ENCODE measurements around the gene LRP2.
A peak's percentile ranks its signal among the peaks of the same experiment; 100 is the strongest.
"Not testable (repeated sequence)": the region's sequence is repeated elsewhere in the genome, so short reads cannot be mapped to it uniquely, and the experiment has no call there.

The LRP2 gene

DNA sequence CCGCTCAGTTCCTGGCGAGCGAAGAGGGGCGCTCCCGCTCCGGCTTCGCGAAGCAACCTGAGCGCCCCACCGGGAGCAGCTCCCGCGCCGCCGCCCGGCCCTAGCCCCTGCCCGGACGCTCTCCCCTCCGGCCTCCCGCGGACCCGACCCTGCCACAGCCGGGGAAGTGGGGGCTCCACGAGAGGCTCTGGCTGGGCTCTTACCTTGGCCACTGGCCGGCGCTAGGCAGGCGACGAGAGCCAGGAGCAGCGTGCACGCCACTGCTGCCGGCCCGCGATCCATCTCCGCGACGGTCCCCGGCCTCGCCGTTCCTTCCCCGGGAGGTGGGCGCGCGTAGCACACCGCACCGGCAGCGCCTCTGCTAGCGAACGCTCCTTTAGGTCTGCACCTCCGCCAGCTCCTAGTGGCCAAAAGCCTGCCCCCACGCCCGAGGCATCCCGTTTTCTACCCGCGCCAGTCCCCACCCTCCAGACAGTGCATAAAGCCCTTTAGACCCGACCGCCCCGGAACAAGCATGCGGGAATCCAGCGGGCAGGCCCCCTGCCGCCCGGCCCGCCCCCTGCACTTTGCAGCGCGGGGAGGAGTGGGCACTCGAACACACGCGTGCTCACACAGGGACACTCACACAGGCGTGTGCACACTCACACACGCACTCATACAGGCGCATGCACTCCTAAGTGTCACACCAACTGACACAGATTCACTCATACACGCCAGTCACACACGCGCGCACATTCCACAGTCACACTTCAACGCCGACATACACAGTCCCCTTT, at the start of gene LRP2:
TSS of gene LRP2 (minus strand) at position 417 of the 776 bp plus-strand sequence. CDS start at position 282, 135 bp downstream.
- peaks cover 37% of the 10 kb centered on the region for H3K4me1 ChIP-seq
- peak within 1 kb of the TSS; percentile 95 for H3K4me2 ChIP-seq
- TF ChIP-seq Cebpa-rat (IDR thresholded peaks at IDR 0.05): no peak
- no peak within 1 kb of the TSS for H3K9ac ChIP-seq
- peaks cover 11% of the 10 kb centered on the region; the same call in 1 of the 2 replicates for H3K9me3 ChIP-seq
- H3K27me3 ChIP-seq: peaks cover 58% of the 10 kb centered on the region
- H3K4me3 ChIP-seq: peak within 1 kb of the TSS; percentile 66
- peaks cover 26% of the 10 kb centered on the region; the same call in 1 of the 2 replicates for H4K20me1 ChIP-seq
- no peaks in the 10 kb centered on the region for H3K36me3 ChIP-seq
- H3K27ac ChIP-seq: no peak within 1 kb of the TSS

DNA sequence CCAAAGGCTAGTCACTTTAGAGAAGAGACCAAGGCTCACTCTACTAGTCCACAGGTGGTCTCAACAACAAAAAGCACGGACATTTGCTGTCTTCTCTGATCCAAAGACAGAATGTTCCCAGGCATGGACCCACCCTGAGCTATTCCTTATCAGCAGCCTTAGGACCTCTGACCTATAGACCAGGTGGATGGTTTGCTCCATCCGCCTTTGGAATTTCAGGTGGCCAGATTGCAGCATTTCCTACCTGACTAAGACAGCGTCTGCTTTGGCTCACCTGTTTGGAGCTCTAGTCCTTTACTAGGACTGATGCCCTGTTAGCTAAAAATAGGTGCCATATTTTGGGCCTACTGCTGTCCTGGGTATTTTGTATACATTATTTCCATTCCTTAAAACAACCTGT, 44.6 kb upstream of the LRP2 start:
- no peaks in the 10 kb centered on the region for H3K27me3 ChIP-seq
- H3K4me2 ChIP-seq: no peak overlapping the region
- H3K27ac ChIP-seq: no peak overlapping the region
- H3K9ac ChIP-seq: no peak overlapping the region
- TF ChIP-seq Cebpa-rat (IDR thresholded peaks at IDR 0.05): no peak
- no peaks in the 10 kb centered on the region for H3K9me3 ChIP-seq
- no peaks in the 10 kb centered on the region for H4K20me1 ChIP-seq
- H3K4me3 ChIP-seq: no peak overlapping the region
- no peaks in the 10 kb centered on the region for H3K36me3 ChIP-seq
- no peaks in the 10 kb centered on the region for H3K4me1 ChIP-seq

DNA sequence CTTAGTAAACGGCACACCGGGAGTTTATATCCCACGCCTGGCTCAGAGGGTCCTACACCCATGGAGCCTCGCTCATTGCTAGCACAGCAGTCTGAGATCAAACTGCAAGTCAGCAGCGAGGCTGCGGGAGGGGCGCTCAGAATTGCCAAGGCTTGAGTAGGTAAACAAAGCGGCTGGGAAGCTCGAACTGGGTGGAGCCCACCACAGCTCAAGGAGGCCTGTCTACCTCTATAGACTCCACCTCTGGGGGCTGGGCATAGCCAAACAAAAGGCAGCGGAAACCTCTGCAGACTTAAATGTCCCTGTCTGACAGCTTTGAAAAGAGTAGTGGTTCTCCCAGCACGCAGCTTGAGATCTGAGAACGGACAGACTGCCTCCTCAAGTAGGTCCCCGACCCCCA, 37.2 kb upstream of the LRP2 start:
- H3K4me1 ChIP-seq, H3K36me3 ChIP-seq, H3K27me3 ChIP-seq: not testable (repeated sequence)

GRCh38 chr2:169397697-169398096, 35.4 kb upstream of the LRP2 start:
- no peaks in the 10 kb centered on the region for H3K27me3 ChIP-seq
- H3K4me3 ChIP-seq: no peak overlapping the region
- no peak overlapping the region for H3K27ac ChIP-seq
- no peaks in the 10 kb centered on the region for H3K36me3 ChIP-seq
- H3K4me1 ChIP-seq: 0 out of 2 replicates have a peak, but pooled peaks cover 9% of the 10 kb centered on the region
- H3K9me3 ChIP-seq: no peaks in the 10 kb centered on the region
- no peak overlapping the region for H3K9ac ChIP-seq
- H3K4me2 ChIP-seq: no peak overlapping the region
- H4K20me1 ChIP-seq: no peaks in the 10 kb centered on the region
- no peak for TF ChIP-seq Cebpa-rat (IDR thresholded peaks at IDR 0.05)

More for the DNA sequence above, 37.2 kb upstream of the LRP2 start:
- not testable (repeated sequence) for H3K4me3 ChIP-seq, H3K4me2 ChIP-seq, H4K20me1 ChIP-seq, H3K9ac ChIP-seq, H3K27ac ChIP-seq, H3K9me3 ChIP-seq

DNA sequence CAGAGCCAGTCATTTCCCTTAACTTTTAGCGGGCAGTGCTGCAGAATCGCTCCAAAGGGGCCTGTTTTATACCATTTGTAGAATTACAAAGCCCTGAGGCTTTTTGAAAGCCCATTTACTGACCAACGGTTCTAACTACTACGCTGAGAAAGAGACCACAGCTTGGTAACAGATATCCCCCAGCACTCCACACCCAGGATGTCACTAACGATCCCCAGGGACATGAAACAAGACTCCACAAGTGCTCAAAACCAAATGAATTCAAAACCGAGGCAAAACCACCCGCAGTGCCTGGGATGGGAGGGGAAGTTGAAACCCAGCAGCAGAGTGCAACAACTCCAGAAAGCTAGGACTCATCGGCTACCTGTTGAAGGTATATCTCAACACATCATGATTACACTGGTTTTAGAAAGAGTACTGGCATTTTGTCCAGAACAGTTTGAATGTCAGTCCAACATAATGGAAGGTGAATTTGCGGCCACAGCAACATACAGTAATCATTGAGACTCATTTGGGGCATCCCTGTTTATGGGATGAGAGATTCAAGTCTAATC, 33.6 kb upstream of the LRP2 start:
- Histone ChIP-seq H3K36me3 (no peaks in the 10 kb centered on the region), H3K27me3 (no peaks in the 10 kb centered on the region), H3K9me3 (no peaks in the 10 kb centered on the region), H3K9ac (no peak overlapping the region), H3K4me2 (no peak overlapping the region), H3K27ac (no peak overlapping the region), H3K4me3 (no peak overlapping the region), H4K20me1 (no peaks in the 10 kb centered on the region), H3K4me1 (0 out of 2 replicates have a peak, but pooled peaks cover 9% of the 10 kb centered on the region)
- TF ChIP-seq Cebpa-rat (IDR thresholded peaks at IDR 0.05): no peak

DNA sequence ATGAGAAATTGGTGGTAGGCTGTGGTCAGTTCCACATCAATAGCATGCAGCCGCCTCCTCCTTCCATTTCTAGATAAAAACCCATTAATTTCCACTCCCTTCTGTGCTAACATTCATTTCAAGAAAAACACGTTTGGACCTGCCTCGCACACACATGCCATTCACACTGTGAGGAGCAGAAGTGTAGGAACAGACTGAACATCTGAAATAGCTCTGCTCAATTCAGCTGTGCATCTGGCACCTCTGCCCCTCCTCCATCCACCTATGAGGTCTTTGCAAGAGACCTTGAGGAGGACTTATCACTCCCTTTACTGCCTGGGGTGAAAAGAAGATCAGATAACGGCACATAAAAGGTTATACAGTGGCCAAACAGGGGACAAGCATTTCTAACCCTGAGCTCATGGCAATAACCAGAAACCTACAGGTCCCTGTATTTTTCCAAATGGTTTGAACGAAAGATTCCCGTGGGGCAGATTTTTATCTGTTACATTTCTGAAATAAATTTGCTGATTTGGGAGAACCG, 30.8 kb upstream of the LRP2 start:
- no peak for TF ChIP-seq Cebpa-rat (IDR thresholded peaks at IDR 0.05)
- no peaks in the 10 kb centered on the region for H3K36me3 ChIP-seq
- no peak overlapping the region for H3K9ac ChIP-seq
- H3K9me3 ChIP-seq: no peaks in the 10 kb centered on the region
- H3K4me1 ChIP-seq: 0 out of 2 replicates have a peak, but pooled peaks cover 9% of the 10 kb centered on the region
- H3K4me3 ChIP-seq: no peak overlapping the region
- H3K27ac ChIP-seq: no peak overlapping the region
- no peaks in the 10 kb centered on the region for H4K20me1 ChIP-seq
- H3K27me3 ChIP-seq: no peaks in the 10 kb centered on the region
- peak overlapping the region; percentile 12; the same call in 1 of the 2 replicates for H3K4me2 ChIP-seq

- no peak for TF ChIP-seq Cebpa-rat (IDR thresholded peaks at IDR 0.05)
- no peak overlapping the region for H3K4me2 ChIP-seq
- no peak overlapping the region for H3K9ac ChIP-seq
- H3K27ac ChIP-seq: no peak overlapping the region
- H3K4me1 ChIP-seq: peaks cover 13% of the 10 kb centered on the region; the same call in 1 of the 2 replicates
- H3K36me3 ChIP-seq: no peaks in the 10 kb centered on the region
- no peaks in the 10 kb centered on the region for H3K9me3 ChIP-seq
- H3K27me3 ChIP-seq: no peaks in the 10 kb centered on the region
- no peak overlapping the region for H3K4me3 ChIP-seq
- no peaks in the 10 kb centered on the region for H4K20me1 ChIP-seq
These were observed 28.9 kb upstream of the LRP2 start for GRCh38 chr2:169391236-169391635.

GRCh38 chr2:169388161-169388560, 25.8 kb upstream of the LRP2 start:
- Histone ChIP-seq H3K4me2 (no peak overlapping the region), H3K27me3 (no peaks in the 10 kb centered on the region), H3K9me3 (no peaks in the 10 kb centered on the region), H3K4me1 (peaks cover 9% of the 10 kb centered on the region; the same call in 1 of the 2 replicates), H3K27ac (no peak overlapping the region), H3K9ac (no peak overlapping the region), H3K36me3 (no peaks in the 10 kb centered on the region), H3K4me3 (no peak overlapping the region), H4K20me1 (no peaks in the 10 kb centered on the region)
- TF ChIP-seq Cebpa-rat (IDR thresholded peaks at IDR 0.05): no peak

GRCh38 chr2:169386722-169387121, 24.4 kb upstream of the LRP2 start:
- H3K9ac ChIP-seq: no peak overlapping the region
- no peaks in the 10 kb centered on the region for H4K20me1 ChIP-seq
- no peak for TF ChIP-seq Cebpa-rat (IDR thresholded peaks at IDR 0.05)
- H3K36me3 ChIP-seq: no peaks in the 10 kb centered on the region
- H3K9me3 ChIP-seq: no peaks in the 10 kb centered on the region
- no peak overlapping the region for H3K4me3 ChIP-seq
- peaks cover 5% of the 10 kb centered on the region; the same call in 1 of the 2 replicates for H3K4me1 ChIP-seq
- no peak overlapping the region for H3K27ac ChIP-seq
- H3K27me3 ChIP-seq: no peaks in the 10 kb centered on the region
- 0 out of 2 replicates have a peak overlapping the region, but pooled peaks have one; percentile 9 for H3K4me2 ChIP-seq

DNA sequence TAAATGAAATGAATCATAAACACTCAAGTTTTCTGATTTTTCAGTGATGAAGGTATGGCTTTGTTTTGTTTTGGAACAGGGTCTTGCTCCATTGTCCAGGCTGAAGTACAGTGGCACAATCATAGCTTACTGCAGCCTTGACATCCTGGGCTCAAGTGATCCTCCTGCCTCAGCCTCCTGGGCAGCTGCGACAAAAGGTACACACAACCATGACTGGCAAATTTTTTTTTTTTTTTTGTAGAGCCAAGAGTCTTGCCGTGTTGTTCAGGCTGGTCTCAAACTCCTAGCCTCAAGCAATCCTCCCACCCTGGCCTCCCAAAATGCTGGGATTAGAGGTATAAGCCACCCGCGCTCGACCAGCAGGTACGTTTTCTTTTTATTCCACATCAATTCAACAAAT, 22.5 kb upstream of the LRP2 start:
- no peaks in the 10 kb centered on the region for H3K36me3 ChIP-seq
- no peak for TF ChIP-seq Cebpa-rat (IDR thresholded peaks at IDR 0.05)
- no peak overlapping the region for H3K4me2 ChIP-seq
- H3K4me1 ChIP-seq: peaks cover 5% of the 10 kb centered on the region; the same call in 1 of the 2 replicates
- no peaks in the 10 kb centered on the region for H3K27me3 ChIP-seq
- H4K20me1 ChIP-seq: no peaks in the 10 kb centered on the region
- H3K9me3 ChIP-seq: no peaks in the 10 kb centered on the region
- H3K4me3 ChIP-seq: no peak overlapping the region
- no peak overlapping the region for H3K27ac ChIP-seq
- no peak overlapping the region for H3K9ac ChIP-seq
